K562 (cell line): ENCODE data around the gene YKT6. TPM values are rescaled to one million over a fixed set of nuclear protein-coding genes. Genes with fewer than 3 reads are reported as not detected.

ENCODE experiments used
- ATAC-seq: fragments of 200-7000 bp; cut with Tn5 transposase; 3 replicates; pipeline ENCODE4 v1.9.1; 2020; ENCODE audit warnings: moderate library complexity
- BruUV-seq: library from RNA; stranded (reverse); fragments of 400-500 nt; replicated peaks from 2 replicates; lab custom pipeline; 2021; lab: Mats Ljungman, UMichigan
- CTCF ChIA-PET: fragments of 300-600 bp; formaldehyde crosslinking; extraction: SDS; loops from one replicate; lab custom pipeline; 2021; ENCODE audit warnings: low intra/inter-chr PET ratio; lab: Yijun Ruan, JAX
- POLR2A ChIA-PET: fragments of 300-600, 350-650 bp; sonication (Branson Sonifier 250); formaldehyde crosslinking; extraction: SDS; loops from one replicate; lab custom pipeline; 2021; ENCODE audit warnings: antibody characterized with exemption, inconsistent platforms; lab: Yijun Ruan, JAX
- DNase-seq, 4 experiments: peaks; one replicate each; pipeline versions ENCODE4 v3.0.0 to v3.0.0-alpha.2; 2011 to 2018; ENCODE audit warnings: low spot score in 3 of 4, mixed read lengths in 3 of 4; ENCODE audit errors: extremely low read depth in 1 of 4
- FAIRE-seq: peaks from 2 replicates; lab custom pipeline; 2011; peaks lifted over from hg19 to GRCh38; lab: Jason Lieb, UNC
- H2AFZ ChIP-seq: 2 replicates; pipeline ENCODE4 v1.6.0; 2011; ENCODE audit warnings: low read depth, low read length, control low read depth, inconsistent platforms
- H3K27ac ChIP-seq: fragments of 200-600 bp; 3 replicates; pipeline ENCODE4 v1.8.0; 2011; ENCODE audit warnings: low read depth, mild to moderate bottlenecking, control low read depth, inconsistent platforms, low read length, moderate library complexity, mixed read lengths; ENCODE audit errors: extremely low read depth
- H3K27me3 ChIP-seq, 2 experiments: fragments of 300-600 bp in 1 of 2; 2 replicates in 1 of 2; 3 replicates in 1 of 2; pipeline versions ENCODE4 v1.6.0 to v1.8.0; 2011; ENCODE audit warnings: inconsistent platforms in 2 of 2, low read length in 2 of 2, mild to moderate bottlenecking in 1 of 2, mixed read lengths in 1 of 2, moderate library complexity in 1 of 2; ENCODE audit not compliant: control insufficient read depth in 2 of 2, insufficient read depth in 2 of 2
- H3K36me3 ChIP-seq: fragments of 300-600 bp; 3 replicates; pipeline ENCODE4 v1.8.0; 2011; ENCODE audit warnings: mild to moderate bottlenecking, low read length, inconsistent platforms; ENCODE audit not compliant: control insufficient read depth, insufficient read depth
- H3K4me1 ChIP-seq, 2 experiments: fragments of 200-600 bp in 1 of 2; replicated peaks in 1 of 2; 2 replicates in 1 of 2; 3 replicates in 1 of 2; pipeline versions ENCODE4 v1.5.1 to v1.8.0; 2011; ENCODE audit warnings: inconsistent platforms in 2 of 2, low read length in 2 of 2, mild to moderate bottlenecking in 1 of 2, mixed read lengths in 1 of 2, moderate library complexity in 1 of 2; ENCODE audit not compliant: control insufficient read depth in 2 of 2, insufficient read depth in 2 of 2
- H3K4me2 ChIP-seq: 2 replicates; pipeline ENCODE4 v1.6.1; 2011; ENCODE audit warnings: low read length, control low read depth, inconsistent platforms, mixed read lengths; ENCODE audit not compliant: insufficient read depth
- H3K4me3 ChIP-seq: fragments of 200-600 bp; sonication (generic), shearing (Covaris generic); 2 replicates; pipeline ENCODE4 v1.5.1; 2016; ENCODE audit warnings: control low read depth, inconsistent platforms
- H3K79me2 ChIP-seq: fragments of 200-600 bp; 3 replicates; pipeline ENCODE4 v1.8.0; 2011; ENCODE audit warnings: low read length, inconsistent platforms; ENCODE audit not compliant: control insufficient read depth, insufficient read depth
- H3K9ac ChIP-seq, 2 experiments: 2 replicates each; pipeline versions ENCODE4 v1.6.0 to v1.6.1; 2011; ENCODE audit warnings: low read depth in 2 of 2, low read length in 2 of 2, control low read depth in 1 of 2, inconsistent platforms in 1 of 2, mild to moderate bottlenecking in 1 of 2, mixed read lengths in 1 of 2; ENCODE audit not compliant: insufficient read depth in 1 of 2
- H3K9me1 ChIP-seq: one replicate; pipeline ENCODE4 v1.6.0; 2011; ENCODE audit warnings: inconsistent platforms, mild to moderate bottlenecking, low read length, moderate library complexity; ENCODE audit not compliant: control insufficient read depth, insufficient read depth
- H3K9me3 ChIP-seq: replicated peaks from 2 replicates; pipeline ENCODE4 v1.5.1; 2011; ENCODE audit warnings: low read depth, low read length, inconsistent platforms; ENCODE audit not compliant: control insufficient read depth, insufficient read depth
- H4K20me1 ChIP-seq: replicated peaks from 2 replicates; pipeline ENCODE4 v1.6.1; 2011; ENCODE audit warnings: low read length, inconsistent platforms, mixed read lengths; ENCODE audit not compliant: control insufficient read depth, insufficient read depth
- CTCFL ChIP-seq: IDR thresholded peaks from 2 replicates; pipeline ENCODE4 v1.6.1; 2011; ENCODE audit warnings: borderline replicate concordance, low read depth, mild to moderate bottlenecking, moderate library complexity, low read length; ENCODE audit not compliant: insufficient read depth, poor library complexity, severe bottlenecking
- PHF20 ChIP-seq: fragments of 450-650 bp; IDR thresholded peaks from 2 replicates; pipeline ENCODE4 v1.6.1; 2018; ENCODE audit not compliant: partially characterized antibody
- SIN3B ChIP-seq: fragments of 450-650 bp; IDR thresholded peaks from 2 replicates; pipeline ENCODE4 v1.6.1; 2017; ENCODE audit warnings: low read depth, mild to moderate bottlenecking, moderate library complexity
- SP2 ChIP-seq: IDR thresholded peaks from 2 replicates; pipeline ENCODE4 v1.6.1; 2011; ENCODE audit warnings: mild to moderate bottlenecking, low read depth, low read length, moderate library complexity; ENCODE audit not compliant: poor library complexity, severe bottlenecking; ENCODE audit errors: extremely low read depth
- YY1 ChIP-seq, 3 experiments: IDR thresholded peaks; 2 replicates each; pipeline ENCODE4 v1.6.1; 2011; ENCODE audit warnings: low read length in 2 of 3, mild to moderate bottlenecking in 2 of 3, moderate library complexity in 2 of 3, borderline replicate concordance in 1 of 3, control low read depth in 1 of 3, low read depth in 1 of 3; ENCODE audit not compliant: insufficient read depth in 3 of 3, insufficient replicate concordance in 2 of 3, control insufficient read depth in 1 of 3, insufficient read length in 1 of 3; ENCODE audit errors: extremely low read depth in 1 of 3
- WGBS: fragments of 100-300 bp; shearing (Covaris generic); methylation state at CpG from one replicate; pipeline ENCODE4 v1.1.6; 2016; ENCODE audit warnings: low coverage, mixed read lengths; ENCODE audit not compliant: insufficient coverage; ENCODE audit errors: missing lambda C conversion rate; 5-methylcytosine and 5-hydroxymethylcytosine counted together
- in situ Hi-C: fragments of 300-500 bp; cut with MboI; formaldehyde crosslinking; loops from 4 replicates; pipeline ENCODE4 v1.15.0; 2018; ENCODE audit warnings: inconsistent platforms, mixed read lengths
- intact Hi-C: fragments of 100-400 bp; cut with micrococcal nuclease; formaldehyde crosslinking; loops from 2 replicates; pipeline ENCODE4 v1.14.2; 2022
- polyA plus RNA-seq, 8 experiments: library from polyadenylated mRNA; depleted of rRNA in 4 of 8; stranded (reverse) in 5 of 8; unstranded in 3 of 8; fragments of >200 nt; fragmentation: Nextera tagmentation in 2 of 8; fragmentation: Illumina TruSeq in 1 of 8; extraction: Ambion mirVana in 2 of 8; extraction: Trizol in 1 of 8; gene quantifications; 2 replicates each; pipeline versions ENCODE4 v1.2.1 to v1.2.3, GENCODE V29; 2011 to 2014; ENCODE audit warnings: inconsistent platforms in 1 of 8, missing spikeins in 1 of 8
- total RNA-seq, 7 experiments: library from RNA; depleted of rRNA in 6 of 7; stranded (reverse); fragments of >200 nt in 6 of 7; fragmentation: Illumina TruSeq in 2 of 7; extraction: Trizol in 2 of 7; gene quantifications; 2 replicates each; pipeline versions ENCODE4 v1.2.1 to v1.2.3, GENCODE V29; 2011 to 2021; ENCODE audit warnings: low replicate concordance in 1 of 7
- TF ChIP-seq, protein P1 (sequence below), 2 experiments: fragments of 450-650 bp; formaldehyde crosslinking in 1 of 2; IDR thresholded peaks; 2 replicates each; pipeline versions ENCODE4 v1.4.0 to v1.6.1; 2014 to 2020; ENCODE audit warnings: mild to moderate bottlenecking in 2 of 2, borderline replicate concordance in 1 of 2, low read depth in 1 of 2

The YKT6 gene
- total and polyA plus RNA-seq, 9 of the 15 experiments (the other 6 are each of a cell fraction or from before 2014, with no cell fraction given), result 1.6 to 90.6 (median 75.1) TPM

GRCh38 chr7:44197474-44197873, 3.3 kb upstream of the YKT6 start:
- intact Hi-C loops, result loop anchor here (2.0 to 5.0 kb wide), 3 partner anchors 50 to 125 kb away; no protein-coding TSS in a partner anchor
- no TSS peak for BruUV-seq
- Histone ChIP-seq H3K9ac (no peak overlapping the region), H3K27ac (no peak overlapping the region), H3K9me1 (no peaks in the 10 kb centered on the region), H3K27me3 (no peaks in the 10 kb centered on the region), H3K9me3 (no peaks in the 10 kb centered on the region), H3K4me1 (peaks cover 3 to 6% of the 10 kb centered on the region in 2 experiments; a peak in 3 of 5 replicates), H3K4me3 (no peak overlapping the region), H2AFZ (peak overlapping the region; percentile 14; the same call in 1 of the 2 replicates), H3K4me2 (no peak overlapping the region), H4K20me1 (peaks cover 4% of the 10 kb centered on the region; the same call in 1 of the 2 replicates), H3K79me2 (peaks cover 17% of the 10 kb centered on the region), H3K36me3 (peaks cover 1% of the 10 kb centered on the region; the same call in 2 of the 3 replicates)
- no peak for TF ChIP-seq SP2
- TF ChIP-seq CTCFL, result no peak
- TF ChIP-seq YY1 (IDR thresholded peaks at IDR 0.05; ENCODE audit: borderline replicate concordance in 1 of 3, control insufficient read depth in 1 of 3, extremely low read depth in 1 of 3, insufficient read depth in 3 of 3, insufficient read length in 1 of 3, insufficient replicate concordance in 2 of 3, low read depth in 1 of 3, low read length in 2 of 3), result peak in 1 of 3 experiments; percentile 69
- TF ChIP-seq PHF20, result no peak
- TF ChIP-seq, protein P1, sequence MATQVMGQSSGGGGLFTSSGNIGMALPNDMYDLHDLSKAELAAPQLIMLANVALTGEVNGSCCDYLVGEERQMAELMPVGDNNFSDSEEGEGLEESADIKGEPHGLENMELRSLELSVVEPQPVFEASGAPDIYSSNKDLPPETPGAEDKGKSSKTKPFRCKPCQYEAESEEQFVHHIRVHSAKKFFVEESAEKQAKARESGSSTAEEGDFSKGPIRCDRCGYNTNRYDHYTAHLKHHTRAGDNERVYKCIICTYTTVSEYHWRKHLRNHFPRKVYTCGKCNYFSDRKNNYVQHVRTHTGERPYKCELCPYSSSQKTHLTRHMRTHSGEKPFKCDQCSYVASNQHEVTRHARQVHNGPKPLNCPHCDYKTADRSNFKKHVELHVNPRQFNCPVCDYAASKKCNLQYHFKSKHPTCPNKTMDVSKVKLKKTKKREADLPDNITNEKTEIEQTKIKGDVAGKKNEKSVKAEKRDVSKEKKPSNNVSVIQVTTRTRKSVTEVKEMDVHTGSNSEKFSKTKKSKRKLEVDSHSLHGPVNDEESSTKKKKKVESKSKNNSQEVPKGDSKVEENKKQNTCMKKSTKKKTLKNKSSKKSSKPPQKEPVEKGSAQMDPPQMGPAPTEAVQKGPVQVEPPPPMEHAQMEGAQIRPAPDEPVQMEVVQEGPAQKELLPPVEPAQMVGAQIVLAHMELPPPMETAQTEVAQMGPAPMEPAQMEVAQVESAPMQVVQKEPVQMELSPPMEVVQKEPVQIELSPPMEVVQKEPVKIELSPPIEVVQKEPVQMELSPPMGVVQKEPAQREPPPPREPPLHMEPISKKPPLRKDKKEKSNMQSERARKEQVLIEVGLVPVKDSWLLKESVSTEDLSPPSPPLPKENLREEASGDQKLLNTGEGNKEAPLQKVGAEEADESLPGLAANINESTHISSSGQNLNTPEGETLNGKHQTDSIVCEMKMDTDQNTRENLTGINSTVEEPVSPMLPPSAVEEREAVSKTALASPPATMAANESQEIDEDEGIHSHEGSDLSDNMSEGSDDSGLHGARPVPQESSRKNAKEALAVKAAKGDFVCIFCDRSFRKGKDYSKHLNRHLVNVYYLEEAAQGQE (IDR thresholded peaks at IDR 0.05; ENCODE audit: borderline replicate concordance), result peak; percentile 51
- TF ChIP-seq, protein P1 (CRISPR knock-in tag; IDR thresholded peaks at IDR 0.05; ENCODE audit: low read depth), result no peak
- no peak for TF ChIP-seq SIN3B
- 17% methylated on average over 7 of the region's 7 CpGs for WGBS
- FAIRE-seq (no peak), DNase-seq (no peak), ATAC-seq (no peak)
- POLR2A ChIA-PET, result interaction anchor here (0.5 to 2.0 kb wide), 6 partner anchors 17 to 267 kb away, joined by 3 to 6 read pairs (median 4); partner anchors contain the start of gene POLD2
- in situ Hi-C loops, result no loop called here
- CTCF ChIA-PET, result no interaction called here
